Stimulated activated naive CD8-positive, alpha-beta T cell treated with anti-CD3 and anti-CD28 coated beads, Interleukin-15, amount 100 ng/mL, for 72 hours (primary cell): Measurements from ENCODE around the gene FZD2.
"Not testable (repeated sequence)": the region's sequence is repeated elsewhere in the genome, so short reads cannot be mapped to it uniquely, and the experiment has no call there.

Experiments
- ATAC-seq: fragments of 150-1000 bp; cut with Tn5 transposase; 2 replicates; pipeline ENCODE4 v1.10.0; 2021; ENCODE audit warnings: mild to moderate bottlenecking, moderate library complexity
- DNase-seq, 2 donors: peaks; one replicate each; pipeline ENCODE4 v3.0.0; 2021 to 2022
- H3K27ac Mint-ChIP-seq, 2 donors: one replicate each; pipeline ENCODE4 v1.8.0; 2022; ENCODE audit warnings: mild to moderate bottlenecking in 2 of 2, mixed read lengths in 2 of 2, moderate library complexity in 2 of 2
- H3K27me3 Mint-ChIP-seq: one replicate; pipeline ENCODE4 v1.8.0; 2022; ENCODE audit warnings: mixed read lengths
- H3K4me1 Mint-ChIP-seq: one replicate; pipeline ENCODE4 v1.8.0; 2022; ENCODE audit warnings: mild to moderate bottlenecking, mixed read lengths
- H3K4me3 Mint-ChIP-seq, 2 donors: one replicate each; pipeline ENCODE4 v1.8.0; 2022; ENCODE audit warnings: mild to moderate bottlenecking in 2 of 2, mixed read lengths in 2 of 2, moderate library complexity in 1 of 2
- H3K9me3 Mint-ChIP-seq, 2 donors: one replicate each; pipeline ENCODE4 v1.8.0; 2022; ENCODE audit warnings: mixed read lengths in 2 of 2

Gene FZD2

GRCh38 chr17:44556832-44557606 is at the start of gene FZD2:
Gene FZD2 (plus strand): TSS chr17:44557484. CDS start chr17:44557689, 205 bp downstream.
- DNase-seq (peak; percentile 65 to 74), ATAC-seq (peak; percentile 87)
- Mint-ChIP-seq H3K4me3 (peak within 1 kb of the TSS; percentile 91 to 94), H3K9me3 (peaks cover 0 to 7% of the 10 kb centered on the region in 2 donors), H3K27ac (peak within 1 kb of the TSS; percentile 38 to 55), H3K27me3 (peaks cover 73% of the 10 kb centered on the region), H3K4me1 (peaks cover 35% of the 10 kb centered on the region)

GRCh38 chr17:44511241-44512134 is 45.8 kb upstream of the FZD2 start:
- ATAC-seq, H3K9me3 Mint-ChIP-seq, DNase-seq, H3K4me3 Mint-ChIP-seq, H3K27me3 Mint-ChIP-seq, H3K27ac Mint-ChIP-seq: not testable (repeated sequence)
- peaks cover 12% of the 10 kb centered on the region for H3K4me1 Mint-ChIP-seq

- DNase-seq = no peak
- no peaks in the 10 kb centered on the region for H3K4me1 Mint-ChIP-seq
- no peak overlapping the region for H3K27ac Mint-ChIP-seq
- no peak overlapping the region for H3K4me3 Mint-ChIP-seq
- no peaks in the 10 kb centered on the region for H3K9me3 Mint-ChIP-seq
- no peak for ATAC-seq
- H3K27me3 Mint-ChIP-seq = peaks cover 15% of the 10 kb centered on the region
Observed at GRCh38 chr17:44518032-44518431, 39.3 kb upstream of the FZD2 start.

- H3K27me3 Mint-ChIP-seq = peaks cover 30% of the 10 kb centered on the region
- H3K4me3 Mint-ChIP-seq = no peak overlapping the region
- ATAC-seq = peak; percentile 87
- H3K9me3 Mint-ChIP-seq = peaks cover 5% of the 10 kb centered on the region in 2 donors
- DNase-seq = peak; percentile 63 to 68
- peak overlapping the region in 1 of 2 donors; percentile 23 for H3K27ac Mint-ChIP-seq
- no peaks in the 10 kb centered on the region for H3K4me1 Mint-ChIP-seq
Observed at GRCh38 chr17:44522883-44523671, 34.2 kb upstream of the FZD2 start.

GRCh38 chr17:44523672-44523972 is 33.7 kb upstream of the FZD2 start:
- H3K9me3 Mint-ChIP-seq = peaks cover 5% of the 10 kb centered on the region in 2 donors
- no peaks in the 10 kb centered on the region for H3K4me1 Mint-ChIP-seq
- H3K27me3 Mint-ChIP-seq = peaks cover 25% of the 10 kb centered on the region
- peak overlapping the region in 1 of 2 donors; percentile 23 for H3K27ac Mint-ChIP-seq
- ATAC-seq = no peak
- no peak overlapping the region for H3K4me3 Mint-ChIP-seq
- DNase-seq = no peak

- no peaks in the 10 kb centered on the region for H3K4me1 Mint-ChIP-seq
- DNase-seq = no peak
- no peak overlapping the region for H3K4me3 Mint-ChIP-seq
- no peak overlapping the region for H3K27ac Mint-ChIP-seq
- no peak for ATAC-seq
- peaks cover 18% of the 10 kb centered on the region for H3K27me3 Mint-ChIP-seq
- H3K9me3 Mint-ChIP-seq = peaks cover 5% of the 10 kb centered on the region in 2 donors
Observed at GRCh38 chr17:44527102-44527501, 30.2 kb upstream of the FZD2 start.

GRCh38 chr17:44527954-44528353 is 29.3 kb upstream of the FZD2 start:
- DNase-seq (no peak), ATAC-seq (no peak)
- Mint-ChIP-seq H3K4me3 (no peak overlapping the region), H3K27me3 (peaks cover 18% of the 10 kb centered on the region), H3K27ac (no peak overlapping the region), H3K9me3 (peaks cover 5% of the 10 kb centered on the region in 2 donors), H3K4me1 (no peaks in the 10 kb centered on the region)

GRCh38 chr17:44529864-44530263 is 27.4 kb upstream of the FZD2 start:
- DNase-seq (no peak), ATAC-seq (no peak)
- Mint-ChIP-seq H3K27me3 (peaks cover 9% of the 10 kb centered on the region), H3K27ac (no peak overlapping the region), H3K4me3 (no peak overlapping the region), H3K4me1 (peaks cover 11% of the 10 kb centered on the region), H3K9me3 (peaks cover 5% of the 10 kb centered on the region in 2 donors)

- H3K4me1 Mint-ChIP-seq = peaks cover 11% of the 10 kb centered on the region
- no peak overlapping the region for H3K4me3 Mint-ChIP-seq
- peaks cover 5% of the 10 kb centered on the region in 2 donors for H3K9me3 Mint-ChIP-seq
- ATAC-seq = no peak
- H3K27ac Mint-ChIP-seq = no peak overlapping the region
- H3K27me3 Mint-ChIP-seq = peaks cover under 1% of the 10 kb centered on the region
- no peak for DNase-seq
Observed at GRCh38 chr17:44530896-44531418, 26.3 kb upstream of the FZD2 start.

GRCh38 chr17:44533533-44534246 is 23.6 kb upstream of the FZD2 start:
- no peak overlapping the region for H3K27ac Mint-ChIP-seq
- ATAC-seq (peak; percentile 97), DNase-seq (peak; percentile 83 to 84)
- H3K4me3 Mint-ChIP-seq = peak overlapping the region in 1 of 2 donors; percentile 10
- peaks cover 11% of the 10 kb centered on the region for H3K4me1 Mint-ChIP-seq
- no peaks in the 10 kb centered on the region for H3K9me3 Mint-ChIP-seq
- H3K27me3 Mint-ChIP-seq = no peaks in the 10 kb centered on the region

- Mint-ChIP-seq H3K27ac (peak overlapping the region in 1 of 2 donors; percentile 80), H3K4me1 (peaks cover 11% of the 10 kb centered on the region), H3K4me3 (no peak overlapping the region), H3K9me3 (no peaks in the 10 kb centered on the region), H3K27me3 (peaks cover 8% of the 10 kb centered on the region)
- ATAC-seq = no peak
- no peak for DNase-seq
Observed at GRCh38 chr17:44536090-44536953, 21.0 kb upstream of the FZD2 start.

GRCh38 chr17:44537922-44538321 is 19.4 kb upstream of the FZD2 start:
- H3K4me3 Mint-ChIP-seq, DNase-seq, H3K9me3 Mint-ChIP-seq, ATAC-seq, H3K27ac Mint-ChIP-seq: not testable (repeated sequence)
- H3K27me3 Mint-ChIP-seq = peaks cover 24% of the 10 kb centered on the region
- peaks cover 11% of the 10 kb centered on the region for H3K4me1 Mint-ChIP-seq

GRCh38 chr17:44539673-44540072 is 17.6 kb upstream of the FZD2 start:
- H3K27ac Mint-ChIP-seq = no peak overlapping the region
- no peak overlapping the region for H3K4me3 Mint-ChIP-seq
- no peaks in the 10 kb centered on the region for H3K4me1 Mint-ChIP-seq
- ATAC-seq (no peak), DNase-seq (no peak)
- H3K27me3 Mint-ChIP-seq = peaks cover 41% of the 10 kb centered on the region
- H3K9me3 Mint-ChIP-seq = no peaks in the 10 kb centered on the region
